ENCODE measurements around the gene ATP2B3. TPM values are rescaled to one million over a fixed set of nuclear protein-coding genes. Genes with fewer than 3 reads are reported as not detected.

The ATP2B3 gene
- total and polyA plus RNA-seq, 10 of the 15 experiments (the other 5 are each of a cell fraction or from before 2014, with no cell fraction given), result 0.01 TPM; not detected in 9

GRCh38 chrX:153492543-153492942 lies 24.9 kb upstream of the ATP2B3 start:
- BruUV-seq (replicated peaks), result no TSS peak
- POLR2A ChIA-PET, result no interaction called here
- RAD21 ChIA-PET (ENCODE audit: unreplicated experiment), result no interaction called here
- no peaks in the 10 kb centered on the region for H4K20me1 ChIP-seq (ENCODE audit: control insufficient read depth, insufficient read depth)
- DNase-seq (ENCODE audit: low read depth, low spot score), result no peak
- CTCF ChIA-PET, result interaction anchor here (1.1 kb wide), 1 partner anchor 15 kb away, joined by 3 read pairs; no protein-coding TSS in a partner anchor
- H3K79me2 ChIP-seq (ENCODE audit: control insufficient read depth, insufficient read depth, low read length), result no peaks in the 10 kb centered on the region
- intact Hi-C loops (cut with micrococcal nuclease; ENCODE audit: unreplicated experiment), result no loop called here
- SMC1A ChIA-PET (ENCODE audit: uncharacterized antibody, unreplicated experiment), result no interaction called here
- TF ChIP-seq ATF3 (IDR thresholded peaks at IDR 0.05; ENCODE audit: borderline replicate concordance, extremely low read depth, low read depth, low read length) (no peak), PML (IDR thresholded peaks at IDR 0.05; ENCODE audit: low read length) (no peak), ZSCAN29 (IDR thresholded peaks at IDR 0.05) (no peak), RUNX3 (IDR thresholded peaks at IDR 0.05; ENCODE audit: low read length) (no peak), EP300 (IDR thresholded peaks at IDR 0.05; ENCODE audit: borderline replicate concordance in 1 of 2, control insufficient read depth in 1 of 2, low read depth in 2 of 2, low read length in 2 of 2) (no peak), YY1 (IDR thresholded peaks at IDR 0.05; ENCODE audit: low read depth, low read length) (no peak), HSF1 (IDR thresholded peaks at IDR 0.05; ENCODE audit: low read depth, low read length) (no peak), RCOR1 (conservative IDR thresholded peaks at IDR 0.05; ENCODE audit: low read depth, low read length) (no peak), HCFC1 (IDR thresholded peaks at IDR 0.05; ENCODE audit: low read length) (no peak), SRF (IDR thresholded peaks at IDR 0.05; ENCODE audit: low read depth in 2 of 2, low read length in 2 of 2) (no peak), SREBF2 (IDR thresholded peaks at IDR 0.05; ENCODE audit: low read length) (no peak), PAX5 (IDR thresholded peaks at IDR 0.05; ENCODE audit: borderline replicate concordance, low read depth, low read length) (no peak), ZNF687 (IDR thresholded peaks at IDR 0.05) (no peak), TBL1XR1 (IDR thresholded peaks at IDR 0.05; ENCODE audit: low read depth, low read length) (no peak), ZNF207 (IDR thresholded peaks at IDR 0.05; ENCODE audit: borderline replicate concordance) (no peak)
- no peaks in the 10 kb centered on the region for H3K27me3 ChIP-seq (replicated peaks in 1 of 2; ENCODE audit: control insufficient read depth in 2 of 2, insufficient read depth in 2 of 2, low read length in 1 of 2)
- no peak overlapping the region for H3K27ac ChIP-seq (ENCODE audit: control insufficient read depth, insufficient read depth)
- H2AFZ ChIP-seq (ENCODE audit: control insufficient read depth, low read depth, low read length), result no peak overlapping the region
- no peaks in the 10 kb centered on the region for H3K36me3 ChIP-seq (ENCODE audit: control insufficient read depth in 2 of 2, insufficient read depth in 2 of 2, low read length in 1 of 2)
- H3K4me2 ChIP-seq (ENCODE audit: control insufficient read depth, insufficient read depth), result no peak overlapping the region
- no peak overlapping the region for H3K9ac ChIP-seq (ENCODE audit: control insufficient read depth, insufficient read depth, low read length)
- no peaks in the 10 kb centered on the region; the same call in 2 of the 3 replicates for H3K9me3 ChIP-seq (replicated peaks; ENCODE audit: control insufficient read depth, insufficient read depth, low read length)
- no peak for FAIRE-seq
- H3K4me1 ChIP-seq (ENCODE audit: control insufficient read depth, insufficient read depth, low read length), result no peaks in the 10 kb centered on the region
- no peak overlapping the region for H3K4me3 ChIP-seq
- 56% methylated on average over 12 of the region's 12 CpGs for WGBS (ENCODE audit: insufficient coverage, insufficient replicate concordance, low lambda C conversion rate, missing lambda C conversion rate)
- in situ Hi-C loops (cut with MboI), result no loop called here
- ATAC-seq, result no peak

Data from GM12878 (cell line).